ENCODE measurements around the gene MAML2.
A peak's percentile ranks its signal among the peaks of the same experiment; 100 is the strongest.

Gene MAML2

DNA sequence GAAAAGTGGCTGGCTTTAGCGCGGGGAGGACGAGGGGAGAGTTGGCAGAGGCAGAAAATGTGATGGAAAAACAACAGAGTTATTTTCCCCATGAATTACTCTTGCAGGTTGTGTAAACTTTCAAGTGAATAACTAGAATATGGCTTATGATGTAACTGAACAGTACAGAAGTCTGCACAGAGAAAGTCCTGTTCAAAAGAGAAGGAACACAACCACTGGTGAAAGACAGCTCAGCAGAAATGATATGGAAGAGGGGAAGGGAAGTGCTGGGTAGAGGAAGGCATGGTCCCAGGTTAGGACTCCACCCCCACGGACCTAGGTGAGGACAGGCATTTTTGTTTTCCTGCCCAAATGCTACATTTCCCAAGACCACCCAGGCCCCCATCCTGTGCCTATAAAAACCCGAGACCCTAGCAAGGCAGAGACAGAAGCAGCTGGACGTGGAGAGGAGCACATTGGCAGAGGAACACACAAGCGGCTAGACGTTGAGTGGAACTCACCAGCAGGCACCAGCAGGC is 77.7 kb downstream of the MAML2 start:
- no peak for DNase-seq

- DNase-seq = no peak
Measured at GRCh38 chr11:96264364-96264763, 78.6 kb downstream of the MAML2 start.

DNA sequence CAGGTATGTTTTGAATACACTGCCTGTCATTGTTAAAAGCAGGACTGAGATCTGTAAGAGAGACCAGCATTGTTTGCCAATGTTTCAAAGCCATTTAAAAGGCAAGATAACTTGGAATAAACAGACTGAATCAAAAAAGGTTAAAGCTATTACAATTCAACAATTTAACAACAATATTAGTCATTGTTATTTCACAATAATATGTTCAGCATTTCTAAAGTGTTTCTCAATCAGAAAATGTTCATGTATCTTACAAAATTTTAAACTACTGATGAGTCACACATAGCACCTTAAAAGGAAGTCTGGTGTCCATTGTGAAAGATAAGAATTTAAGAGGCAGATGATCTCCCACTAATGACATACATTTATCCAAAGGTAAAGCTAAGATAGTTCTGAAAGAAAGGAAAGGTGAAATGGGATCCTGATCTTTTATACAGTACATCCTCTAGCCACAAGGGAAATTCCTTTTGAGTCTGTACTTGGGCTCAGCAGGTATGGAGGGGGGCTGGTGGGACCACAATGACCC is 79.7 kb downstream of the MAML2 start:
- DNase-seq = no peak

GRCh38 chr11:96260532-96260931 is 82.5 kb downstream of the MAML2 start:
- DNase-seq = no peak

- DNase-seq = peak; percentile 29
Measured at GRCh38 chr11:96260067-96260511, 82.9 kb downstream of the MAML2 start.

GRCh38 chr11:96259134-96259830 is 83.7 kb downstream of the MAML2 start:
- peak; percentile 28 for DNase-seq

GRCh38 chr11:96257972-96258934 is 84.7 kb downstream of the MAML2 start:
- DNase-seq = peak; percentile 65

- no peak for DNase-seq
Measured at GRCh38 chr11:96257036-96257435, 86.0 kb downstream of the MAML2 start.

DNA sequence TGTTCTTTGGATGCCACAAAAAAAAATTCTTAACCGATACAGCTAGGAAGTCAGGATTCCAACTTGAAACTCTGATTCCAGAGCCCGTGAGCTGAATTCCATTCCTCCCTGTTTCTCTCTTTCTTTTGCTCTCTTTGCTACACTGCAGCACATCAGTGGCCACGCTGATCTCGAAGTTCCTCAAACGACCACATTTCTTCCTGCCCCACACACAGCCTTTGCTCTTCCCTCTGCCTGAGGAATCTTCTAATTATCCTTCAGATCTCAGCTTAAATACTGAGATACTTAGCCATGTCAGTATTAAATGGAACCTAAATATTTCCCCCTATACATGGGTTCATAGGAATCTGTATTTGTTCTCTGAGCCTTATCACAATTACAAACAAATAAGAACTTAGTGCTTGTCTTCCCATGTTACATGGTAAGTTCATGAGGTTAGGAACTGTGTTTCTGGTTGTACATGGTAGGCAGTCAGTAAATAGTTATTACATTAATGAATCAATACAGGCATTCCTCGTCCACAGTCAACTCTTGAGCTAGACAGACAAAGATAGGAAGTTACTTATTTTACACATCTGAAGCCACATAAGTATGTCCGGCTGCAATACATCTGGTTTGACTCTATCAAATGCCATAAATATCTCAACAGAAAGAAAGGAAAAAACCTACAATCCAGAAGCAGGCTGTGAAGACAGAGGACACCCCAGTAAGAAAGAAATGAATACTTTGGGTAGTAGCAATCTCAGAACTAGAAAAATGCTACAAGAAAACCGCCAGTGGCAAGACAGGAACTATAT is 86.6 kb downstream of the MAML2 start:
- DNase-seq = no peak

DNA sequence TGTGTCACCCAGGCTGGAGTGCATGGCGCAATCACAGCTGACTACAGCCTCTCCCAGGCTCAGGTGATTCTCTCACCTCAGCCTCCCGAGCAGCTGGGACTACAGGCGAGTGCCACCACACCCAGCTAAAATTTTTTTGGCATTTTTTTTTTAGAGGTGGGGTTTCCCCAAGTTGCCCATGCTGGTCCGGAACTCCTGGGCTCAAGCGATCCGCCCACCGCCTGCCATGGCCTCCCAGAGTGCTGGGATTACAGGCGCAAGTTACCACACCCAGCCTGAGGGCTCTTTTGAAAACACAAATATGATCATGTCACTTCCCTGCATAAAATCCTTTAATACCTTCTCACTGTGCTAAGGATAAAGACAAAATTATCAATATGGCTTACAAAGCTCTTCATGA is 88.1 kb downstream of the MAML2 start:
- no peak for DNase-seq

GRCh38 chr11:96254087-96254486 is 88.9 kb downstream of the MAML2 start:
- DNase-seq = peak; percentile 60

GRCh38 chr11:96246718-96247552 is 96.1 kb downstream of the MAML2 start:
- peak; percentile 21 for DNase-seq

GRCh38 chr11:96242971-96243647 is 99.9 kb downstream of the MAML2 start:
- peak; percentile 82 for DNase-seq

DNA sequence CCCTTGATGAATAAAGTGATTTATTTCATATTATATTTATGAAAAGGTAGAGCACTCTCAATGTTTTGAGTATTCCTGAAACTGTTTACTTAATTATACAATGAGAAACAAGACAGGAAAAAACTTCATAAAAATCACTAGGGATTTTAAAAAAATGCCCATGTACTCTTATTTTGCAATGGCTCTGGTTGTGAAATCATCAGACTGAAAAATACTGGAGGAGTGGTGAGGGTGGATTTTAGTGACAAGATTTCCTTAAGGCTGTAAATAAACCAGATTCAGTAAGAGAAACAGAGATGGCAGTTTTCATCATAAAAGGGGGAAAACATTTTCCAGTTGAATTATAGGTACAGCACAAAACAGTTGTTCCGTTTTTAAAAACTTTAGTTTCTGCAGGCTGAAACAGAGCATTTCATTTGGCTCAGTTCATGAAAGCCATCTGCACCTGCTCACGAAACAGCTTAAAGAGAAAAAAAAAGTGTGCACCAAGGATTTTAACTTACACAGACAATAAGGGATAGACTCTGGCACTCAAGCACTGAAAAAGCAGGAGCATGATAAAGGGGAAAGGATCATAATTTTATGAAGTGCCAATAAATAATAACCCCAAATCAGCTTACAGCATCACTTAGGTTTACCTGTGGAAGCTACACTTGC is 100.7 kb downstream of the MAML2 start:
- DNase-seq = no peak

DNA sequence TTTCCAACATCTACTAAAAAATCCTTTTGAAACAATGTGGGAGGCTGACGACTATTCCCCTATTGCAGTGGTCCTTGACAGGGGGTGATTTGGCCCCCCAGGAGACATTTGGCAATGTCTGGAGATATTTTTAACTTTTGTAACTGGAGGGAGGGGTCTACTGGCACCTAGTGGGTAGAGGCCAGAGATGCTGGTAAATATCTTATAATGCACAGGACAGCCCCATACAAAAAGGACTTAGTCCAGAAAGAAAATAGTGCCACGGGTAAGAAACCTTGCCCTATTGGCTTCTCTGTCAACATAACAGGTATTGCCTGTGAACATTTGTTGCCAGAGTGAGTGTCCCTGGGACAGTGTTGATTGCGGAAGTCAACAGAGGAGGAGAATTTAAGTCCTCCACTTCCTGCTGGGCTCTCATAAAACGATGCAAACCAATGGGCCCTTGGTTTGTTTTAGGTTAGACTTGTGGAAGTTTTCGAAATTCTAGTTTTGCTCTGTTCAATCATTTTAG is 101.6 kb downstream of the MAML2 start:
- DNase-seq = no peak

DNA sequence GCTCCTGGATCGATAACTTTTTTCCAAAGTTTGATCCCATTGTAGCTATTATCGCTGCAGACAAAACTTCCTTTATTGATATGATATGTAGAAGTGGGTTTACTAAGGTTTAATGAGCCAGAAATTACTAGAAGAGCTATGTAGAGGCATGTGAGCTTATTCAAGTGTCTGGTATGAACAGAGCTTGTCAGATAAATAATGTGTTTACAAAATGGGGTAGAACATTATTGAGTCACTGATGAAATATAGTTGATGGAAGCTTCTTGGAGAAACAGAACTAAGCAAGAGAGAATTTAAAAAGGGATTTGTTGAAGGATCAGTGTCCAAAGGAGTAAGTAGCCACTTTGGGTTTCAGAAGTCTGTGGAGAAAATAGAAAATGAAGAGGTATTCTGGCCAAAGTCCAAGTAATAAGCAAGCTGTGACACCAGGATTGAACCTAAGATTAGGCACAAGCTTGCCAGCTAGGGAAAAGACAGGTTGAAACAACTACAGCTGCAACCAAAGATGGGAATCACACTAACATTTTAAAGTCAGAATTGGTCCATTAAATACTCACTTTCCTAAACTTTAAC is 104.3 kb downstream of the MAML2 start:
- no peak for DNase-seq

DNA sequence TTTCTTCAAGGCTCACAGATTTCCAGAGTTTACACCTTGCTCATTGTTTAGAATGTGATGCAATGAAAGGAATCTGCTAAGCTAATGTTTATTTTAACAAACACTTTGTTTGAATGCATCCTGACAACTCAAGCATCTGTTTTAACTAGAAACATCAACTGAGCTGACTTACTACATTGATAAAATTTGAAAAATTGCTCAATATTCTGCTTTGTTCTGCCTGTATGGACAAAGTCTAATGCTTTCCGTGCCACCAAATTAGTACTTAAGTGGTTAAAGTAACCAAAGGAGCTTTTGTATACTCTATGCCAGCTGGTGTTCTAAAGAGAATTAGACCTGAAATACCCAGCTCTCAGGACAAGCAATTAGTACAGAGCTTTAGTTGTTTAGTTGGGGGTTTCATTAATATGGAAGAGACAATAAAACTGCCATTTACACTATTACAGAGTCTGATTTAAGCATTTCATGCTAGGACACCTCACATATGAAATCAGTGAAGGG is 105.2 kb downstream of the MAML2 start:
- no peak for DNase-seq

DNA sequence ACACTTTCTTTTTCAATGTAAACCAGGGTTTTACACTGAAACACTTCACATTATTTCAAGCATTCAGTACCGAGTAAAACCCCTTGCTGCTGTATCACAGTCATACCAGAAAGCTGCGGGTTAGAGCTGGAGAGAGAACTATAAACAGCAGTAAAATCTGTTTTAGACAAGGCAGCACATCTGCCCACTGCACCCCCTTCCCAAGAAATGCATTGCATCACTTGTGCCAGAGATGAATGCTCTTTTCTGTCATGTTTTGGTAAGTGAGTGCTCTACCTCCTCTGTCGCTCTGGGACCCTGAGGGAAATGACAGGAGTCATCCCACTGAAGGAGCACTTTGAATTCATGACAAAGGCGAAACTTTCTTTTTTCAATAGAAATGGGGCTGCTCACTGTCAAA is 107.2 kb downstream of the MAML2 start:
- no peak for DNase-seq

- DNase-seq = no peak
Measured at GRCh38 chr11:96234866-96235441, 108.0 kb downstream of the MAML2 start.

Data from CD4-positive, alpha-beta T cell treated with Interleukin-6 for 4 hours (primary cell).